ENCODE data around the gene LRRC45.

GRCh38 chr17:82018152-82018988 is 4.7 kb upstream of the LRRC45 start:
- no peak for TF ChIP-seq ZNF18 (tag by site-specific recombination; IDR thresholded peaks at IDR 0.05)
- no peak for TF ChIP-seq ZNF146 (tag by site-specific recombination; IDR thresholded peaks at IDR 0.05)
- TF ChIP-seq CTCF (tag by site-specific recombination; IDR thresholded peaks at IDR 0.05), result no peak
- TF ChIP-seq, protein P1, sequence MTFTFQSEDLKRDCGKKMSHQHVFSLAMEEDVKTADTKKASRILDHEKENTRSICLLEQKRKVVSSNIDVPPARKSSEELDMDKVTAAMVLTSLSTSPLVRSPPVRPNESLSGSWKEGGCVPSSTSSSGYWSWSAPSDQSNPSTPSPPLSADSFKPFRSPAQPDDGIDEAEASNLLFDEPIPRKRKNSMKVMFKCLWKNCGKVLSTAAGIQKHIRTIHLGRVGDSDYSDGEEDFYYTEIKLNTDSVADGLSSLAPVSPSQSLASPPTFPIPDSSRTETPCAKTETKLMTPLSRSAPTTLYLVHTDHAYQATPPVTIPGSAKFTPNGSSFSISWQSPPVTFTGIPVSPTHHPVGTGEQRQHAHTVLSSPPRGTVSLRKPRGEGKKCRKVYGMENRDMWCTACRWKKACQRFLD (tag by site-specific recombination; IDR thresholded peaks at IDR 0.05), result no peak
- TF ChIP-seq ZNF366 (tag by site-specific recombination; conservative IDR thresholded peaks at IDR 0.05), result no peak
- TF ChIP-seq, protein P2, sequence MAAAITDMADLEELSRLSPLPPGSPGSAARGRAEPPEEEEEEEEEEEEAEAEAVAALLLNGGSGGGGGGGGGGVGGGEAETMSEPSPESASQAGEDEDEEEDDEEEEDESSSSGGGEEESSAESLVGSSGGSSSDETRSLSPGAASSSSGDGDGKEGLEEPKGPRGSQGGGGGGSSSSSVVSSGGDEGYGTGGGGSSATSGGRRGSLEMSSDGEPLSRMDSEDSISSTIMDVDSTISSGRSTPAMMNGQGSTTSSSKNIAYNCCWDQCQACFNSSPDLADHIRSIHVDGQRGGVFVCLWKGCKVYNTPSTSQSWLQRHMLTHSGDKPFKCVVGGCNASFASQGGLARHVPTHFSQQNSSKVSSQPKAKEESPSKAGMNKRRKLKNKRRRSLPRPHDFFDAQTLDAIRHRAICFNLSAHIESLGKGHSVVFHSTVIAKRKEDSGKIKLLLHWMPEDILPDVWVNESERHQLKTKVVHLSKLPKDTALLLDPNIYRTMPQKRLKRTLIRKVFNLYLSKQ (tag by site-specific recombination; IDR thresholded peaks at IDR 0.05; ENCODE audit: borderline replicate concordance), result no peak
- TF ChIP-seq ZNF629 (tag by site-specific recombination; IDR thresholded peaks at IDR 0.05), result no peak

Data from HEK293 (cell line).